ENCODE measurements around the gene TMEM132D. TPM values are rescaled to one million over a fixed set of nuclear protein-coding genes. Genes with fewer than 3 reads are reported as not detected.

TMEM132D gene
- total RNA-seq, 1 donor from 2014 or later, result 0.06 TPM

- no peak for TF ChIP-seq CTCF (conservative IDR thresholded peaks at IDR 0.05; ENCODE audit: low read depth, low read length)
- DNase-seq (ENCODE audit: low read depth), result peak; percentile 12
- no peak overlapping the region for H3K4me3 ChIP-seq (ENCODE audit: low read depth, low read length)
Observed at GRCh38 chr12:129762436-129762835, 141.4 kb downstream of the TMEM132D start.

GRCh38 chr12:129753586-129753985, 150.2 kb downstream of the TMEM132D start:
- H3K4me3 ChIP-seq (ENCODE audit: low read depth, low read length), result no peak overlapping the region
- no peak for DNase-seq (ENCODE audit: low read depth)
- no peak for TF ChIP-seq CTCF (conservative IDR thresholded peaks at IDR 0.05; ENCODE audit: low read depth, low read length)

- H3K4me3 ChIP-seq (ENCODE audit: low read depth, low read length), result no peak overlapping the region
- TF ChIP-seq CTCF (conservative IDR thresholded peaks at IDR 0.05; ENCODE audit: low read depth, low read length), result no peak
- no peak for DNase-seq (ENCODE audit: low read depth)
Observed at GRCh38 chr12:129750421-129750820, 153.4 kb downstream of the TMEM132D start.

GRCh38 chr12:129746318-129746717, 157.5 kb downstream of the TMEM132D start:
- no peak overlapping the region for H3K4me3 ChIP-seq (ENCODE audit: low read depth, low read length)
- no peak for TF ChIP-seq CTCF (conservative IDR thresholded peaks at IDR 0.05; ENCODE audit: low read depth, low read length)
- no peak for DNase-seq (ENCODE audit: low read depth)

- no peak for DNase-seq (ENCODE audit: low read depth)
- no peak for TF ChIP-seq CTCF (conservative IDR thresholded peaks at IDR 0.05; ENCODE audit: low read depth, low read length)
- no peak overlapping the region for H3K4me3 ChIP-seq (ENCODE audit: low read depth, low read length)
Observed at GRCh38 chr12:129729170-129729569, 174.7 kb downstream of the TMEM132D start.

- no peak overlapping the region for H3K4me3 ChIP-seq (ENCODE audit: low read depth, low read length)
- TF ChIP-seq CTCF (conservative IDR thresholded peaks at IDR 0.05; ENCODE audit: low read depth, low read length), result no peak
- DNase-seq (ENCODE audit: low read depth), result no peak
Observed at GRCh38 chr12:129727100-129727499, 176.7 kb downstream of the TMEM132D start.

GRCh38 chr12:129723260-129723659, 180.6 kb downstream of the TMEM132D start:
- no peak for TF ChIP-seq CTCF (conservative IDR thresholded peaks at IDR 0.05; ENCODE audit: low read depth, low read length)
- no peak overlapping the region for H3K4me3 ChIP-seq (ENCODE audit: low read depth, low read length)
- no peak for DNase-seq (ENCODE audit: low read depth)
